Medulla oblongata (tissue), 1 donor: ENCODE data around the gene FZD2.

Experiments
- DNase-seq: peaks from one replicate; pipeline ENCODE4 v3.0.0-alpha.2; 2015; ENCODE audit errors: extremely low spot score

The FZD2 gene

GRCh38 chr17:44607836-44608690 is 50.8 kb downstream of the FZD2 start:
- no peak for DNase-seq

- DNase-seq: no peak
Observed at GRCh38 chr17:44608727-44609435, 51.6 kb downstream of the FZD2 start.

GRCh38 chr17:44610331-44610730 is 53.0 kb downstream of the FZD2 start:
- DNase-seq: no peak
